Psoas muscle (tissue), 8 donors: ENCODE measurements around the gene HAP1. TPM values are rescaled to one million over a fixed set of nuclear protein-coding genes. Genes with fewer than 3 reads are reported as not detected.

Experiments
- ATAC-seq, 4 donors: fragments of 200-7000 bp; cut with Tn5 transposase; one replicate each; pipeline ENCODE4 v1.9.1; 2020; ENCODE audit warnings: moderate library complexity in 3 of 4, mild to moderate bottlenecking in 2 of 4
- DNase-seq, 2 donors: peaks; one replicate each; pipeline ENCODE4 v3.0.0-alpha.2; 2020
- H3K27ac ChIP-seq: fragments of 200-600 bp; one replicate; pipeline ENCODE4 v1.8.0; 2022
- H3K27me3 ChIP-seq, 3 donors: fragments of 200-600 bp in 1 of 3; one replicate each; pipeline versions ENCODE4 v1.6.1 to v1.8.0; 2013 to 2022; ENCODE audit warnings: low read length in 2 of 3, mild to moderate bottlenecking in 2 of 3, moderate library complexity in 1 of 3; ENCODE audit not compliant: insufficient read depth in 3 of 3
- H3K36me3 ChIP-seq, 2 donors: fragments of 200-600 bp in 1 of 2; one replicate each; pipeline versions ENCODE4 v1.6.1 to v1.8.0; 2013 to 2022; ENCODE audit warnings: low read depth in 1 of 2, mild to moderate bottlenecking in 1 of 2, moderate library complexity in 1 of 2; ENCODE audit not compliant: insufficient read depth in 1 of 2
- H3K4me1 ChIP-seq: fragments of 200-600 bp; one replicate; pipeline ENCODE4 v1.8.0; 2022
- H3K4me3 ChIP-seq: fragments of 200-600 bp; one replicate; pipeline ENCODE4 v1.8.0; 2022; ENCODE audit warnings: mild to moderate bottlenecking
- H3K9me3 ChIP-seq: fragments of 200-600 bp; one replicate; pipeline ENCODE4 v1.8.0; 2022
- WGBS, 3 donors: extraction: QIAGEN DNeasy Blood & Tissue Kit; methylation state at CpG; one replicate each; pipeline versions ENCODE4 v1.1.6 to v1.1.7; 2013; 5-methylcytosine and 5-hydroxymethylcytosine counted together
- intact Hi-C, 2 donors: fragments of 100-400 bp; cut with DNase I; formaldehyde crosslinking; loops; one replicate each; pipeline versions ENCODE4 v1.11.0 to v1.14.2; 2022
- polyA plus RNA-seq, 3 donors: library from polyadenylated mRNA; stranded (reverse); fragments of 200-250 nt; gene quantifications; one replicate each; pipeline ENCODE4 v1.2.3, GENCODE V29; 2013
- total RNA-seq, 4 donors: library from RNA; stranded (reverse); fragmentation: NEBNext Ultra II Directional in 2 of 4; extraction: Animal tissue kit (Norgen Biotek cat#: 25700) in 2 of 4; gene quantifications; one replicate each; pipeline versions ENCODE4 v1.2.1 to v1.2.4, GENCODE V29; 2021 to 2023
- TF ChIP-seq, protein P1 (sequence below): fragments of 200-600 bp; IDR thresholded peaks from one replicate; pipeline ENCODE4 v1.8.0; 2022; ENCODE audit warnings: antibody characterized with exemption
- donor health status: healthy with polysubstance abuse.
- donor health status: DM: no; HTN: no; CAD: no; lungs with moderate emphysema.
- donor health status: Bipolar disorder and iron deficiency.
- donor health status: healthy.
- donor health status: DM: yes; HTN: yes; CAD: no.
- donor health status: DM: no; HTN: no; CAD: no.
- donor health status: DM: no; HTN: no; CAD: no.
- donor health status: DM: yes; HTN: yes; CAD: no.

Gene HAP1
- total and polyA plus RNA-seq, 7 donors: under 0.01 to 0.14 (median 0.03) TPM; not detected in 2

GRCh38 chr17:41773190-41773588 lies 38.7 kb upstream of the HAP1 start:
- intact Hi-C loops: no loop called here
- DNase-seq: peak; percentile 55 to 86

DNA sequence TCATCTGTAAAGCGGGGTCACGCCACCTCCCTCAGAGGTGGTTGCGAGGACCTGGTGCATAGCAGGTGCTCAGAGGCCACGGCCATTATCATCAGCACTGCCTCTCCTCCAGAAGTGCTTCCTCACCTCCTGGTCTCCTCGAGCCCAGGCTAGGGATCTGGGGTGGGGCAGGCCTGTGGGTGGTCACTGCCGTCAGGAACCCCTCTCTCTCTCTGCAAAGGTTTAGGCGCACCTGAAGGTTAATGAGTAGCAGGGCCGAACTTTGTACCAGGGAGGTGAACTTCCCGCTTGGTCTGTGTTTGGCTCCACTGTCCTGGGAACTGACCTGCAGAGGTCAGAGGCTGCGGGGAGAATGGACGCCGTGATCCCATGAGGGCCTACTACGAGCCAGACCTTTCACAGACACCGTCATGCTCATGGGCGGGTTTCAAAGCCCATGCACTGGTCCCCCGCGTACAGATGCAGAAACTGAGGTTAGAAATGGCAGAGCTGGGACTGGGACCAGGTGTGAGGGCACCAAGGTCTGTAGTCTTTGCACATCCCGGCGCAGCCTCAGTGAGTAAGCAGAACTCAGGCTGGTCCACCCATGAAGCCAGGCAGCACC lies 38.2 kb upstream of the HAP1 start:
- H3K36me3 ChIP-seq: peaks cover 0 to 44% of the 10 kb centered on the region in 2 donors

More at GRCh38 chr17:41773190-41773588, 38.7 kb upstream of the HAP1 start:
- H3K36me3 ChIP-seq: peaks cover 0 to 39% of the 10 kb centered on the region in 2 donors
- TF ChIP-seq, protein P1, sequence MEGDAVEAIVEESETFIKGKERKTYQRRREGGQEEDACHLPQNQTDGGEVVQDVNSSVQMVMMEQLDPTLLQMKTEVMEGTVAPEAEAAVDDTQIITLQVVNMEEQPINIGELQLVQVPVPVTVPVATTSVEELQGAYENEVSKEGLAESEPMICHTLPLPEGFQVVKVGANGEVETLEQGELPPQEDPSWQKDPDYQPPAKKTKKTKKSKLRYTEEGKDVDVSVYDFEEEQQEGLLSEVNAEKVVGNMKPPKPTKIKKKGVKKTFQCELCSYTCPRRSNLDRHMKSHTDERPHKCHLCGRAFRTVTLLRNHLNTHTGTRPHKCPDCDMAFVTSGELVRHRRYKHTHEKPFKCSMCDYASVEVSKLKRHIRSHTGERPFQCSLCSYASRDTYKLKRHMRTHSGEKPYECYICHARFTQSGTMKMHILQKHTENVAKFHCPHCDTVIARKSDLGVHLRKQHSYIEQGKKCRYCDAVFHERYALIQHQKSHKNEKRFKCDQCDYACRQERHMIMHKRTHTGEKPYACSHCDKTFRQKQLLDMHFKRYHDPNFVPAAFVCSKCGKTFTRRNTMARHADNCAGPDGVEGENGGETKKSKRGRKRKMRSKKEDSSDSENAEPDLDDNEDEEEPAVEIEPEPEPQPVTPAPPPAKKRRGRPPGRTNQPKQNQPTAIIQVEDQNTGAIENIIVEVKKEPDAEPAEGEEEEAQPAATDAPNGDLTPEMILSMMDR: no peak
- no peaks in the 10 kb centered on the region for H3K9me3 ChIP-seq
- ATAC-seq: peak; percentile 39 to 68 (median 64)
- peak overlapping the region; percentile 28 for H3K27ac ChIP-seq
- H3K4me1 ChIP-seq: peaks cover 37% of the 10 kb centered on the region
- no peak overlapping the region for H3K4me3 ChIP-seq
- 28 to 49% (median 38%) methylated on average over 12 of the region's 12 CpGs for WGBS, 3 donors
- no peaks in the 10 kb centered on the region for H3K27me3 ChIP-seq

GRCh38 chr17:41772218-41772585 lies 37.8 kb upstream of the HAP1 start:
- H3K27ac ChIP-seq: no peak overlapping the region

More for the DNA sequence above, 38.2 kb upstream of the HAP1 start:
- TF ChIP-seq, protein P1: no peak
- no peak for ATAC-seq
- intact Hi-C loops: no loop called here
- H3K4me1 ChIP-seq: peaks cover 32% of the 10 kb centered on the region
- DNase-seq: no peak
- no peak overlapping the region for H3K4me3 ChIP-seq
- no peaks in the 10 kb centered on the region for H3K27me3 ChIP-seq
- no peaks in the 10 kb centered on the region for H3K9me3 ChIP-seq
- WGBS, 3 donors: 82 to 89% (median 83%) methylated on average over 19 of the region's 19 CpGs
- H3K27ac ChIP-seq: peak overlapping the region; percentile 28

DNA sequence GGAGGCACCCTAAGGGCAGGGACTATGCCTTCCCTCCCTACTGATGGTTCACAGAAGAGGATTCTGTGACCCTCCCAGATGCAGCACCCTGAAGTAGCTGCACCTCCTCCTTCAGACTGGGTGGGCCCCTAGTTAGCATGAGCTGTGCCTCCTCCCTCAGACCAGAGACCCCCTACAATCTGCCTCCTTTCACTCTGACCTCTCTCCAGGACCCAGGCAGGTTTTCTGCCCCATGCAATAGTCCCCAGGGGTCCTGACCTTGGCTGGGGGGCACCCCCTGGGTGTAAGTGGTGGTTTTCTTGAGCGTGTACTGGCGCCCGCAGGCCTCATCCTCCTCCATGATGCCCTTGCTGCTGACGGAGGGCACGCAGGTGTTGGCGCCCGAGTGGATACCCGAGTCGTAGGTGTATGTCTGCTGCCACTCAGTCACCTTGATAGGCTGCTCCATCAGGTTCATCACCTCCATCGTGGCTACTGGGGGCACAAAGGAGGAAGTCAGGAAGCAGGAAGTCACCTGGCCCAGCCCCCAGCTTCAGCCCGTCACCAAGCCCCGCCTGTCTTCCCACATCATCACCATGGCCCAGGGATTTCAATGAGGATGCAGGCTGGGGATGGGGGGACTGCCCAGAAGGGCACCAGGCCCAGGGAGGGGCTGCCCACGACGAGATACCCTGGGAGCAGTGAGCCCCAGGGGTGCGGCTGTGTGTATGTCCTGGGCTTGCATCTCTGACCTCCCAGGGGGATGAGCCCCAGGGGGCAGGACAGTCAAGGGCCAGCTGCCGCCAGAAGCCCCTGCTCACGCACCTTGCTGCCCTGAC lies 37.2 kb upstream of the HAP1 start:
- Histone ChIP-seq H3K27me3 (no peaks in the 10 kb centered on the region), H3K4me3 (no peak overlapping the region), H3K27ac (no peak overlapping the region), H3K4me1 (peaks cover 21% of the 10 kb centered on the region), H3K36me3 (peaks cover 0 to 55% of the 10 kb centered on the region in 2 donors), H3K9me3 (no peaks in the 10 kb centered on the region)
- DNase-seq (no peak), ATAC-seq (no peak)
- intact Hi-C loops: no loop called here
- WGBS, 3 donors: 82 to 87% (median 87%) methylated on average over 15 to 17 of the region's 17 CpGs
- TF ChIP-seq, protein P1: no peak

More at GRCh38 chr17:41772218-41772585, 37.8 kb upstream of the HAP1 start:
- peaks cover 27% of the 10 kb centered on the region for H3K4me1 ChIP-seq
- WGBS, 3 donors: 82 to 93% (median 90%) methylated on average over 4 of the region's 4 CpGs
- ATAC-seq (no peak), DNase-seq (no peak)
- H3K36me3 ChIP-seq: peaks cover 0 to 49% of the 10 kb centered on the region in 2 donors
- H3K27me3 ChIP-seq: no peaks in the 10 kb centered on the region
- no peak overlapping the region for H3K4me3 ChIP-seq
- intact Hi-C loops: no loop called here
- TF ChIP-seq, protein P1: no peak
- no peaks in the 10 kb centered on the region for H3K9me3 ChIP-seq
